ENCODE data around the gene TSR3.

DNA sequence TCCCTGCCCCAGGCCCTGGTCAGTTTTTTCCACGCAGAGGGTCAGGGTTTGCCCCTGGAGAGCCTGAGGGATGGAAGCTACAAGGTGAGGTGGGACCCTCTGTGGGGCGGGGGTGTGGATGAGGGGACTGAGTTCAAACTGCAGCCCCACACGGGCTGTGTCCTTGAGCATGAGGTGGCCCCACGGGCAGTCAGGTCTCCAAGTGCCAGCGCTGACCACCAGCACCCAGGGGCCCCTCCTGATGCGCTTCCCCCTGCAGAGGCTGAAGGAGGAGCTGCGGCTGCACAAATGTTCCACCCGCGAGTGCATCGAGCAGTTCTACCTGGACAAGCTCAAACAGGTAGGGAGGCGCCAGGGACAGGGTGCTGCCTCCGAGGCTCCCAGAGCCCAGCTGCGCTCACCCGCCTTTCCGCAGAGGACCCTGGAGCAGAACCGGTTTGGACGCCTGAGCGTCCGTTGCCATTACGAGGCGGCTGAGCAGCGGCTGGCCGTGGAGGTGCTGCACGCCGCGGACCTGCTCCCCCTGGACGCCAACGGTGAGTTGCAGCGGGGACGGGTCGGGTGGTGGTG is 4.3 kb downstream of the TSR3 start:
- TF ChIP-seq POLR2AphosphoS5 (IDR thresholded peaks at IDR 0.05; ENCODE audit: insufficient read depth in 1 of 2, low read depth in 1 of 2) (no peak), POLR2A (IDR thresholded peaks at IDR 0.05) (no peak)
- TF ChIP-seq, protein P1, sequence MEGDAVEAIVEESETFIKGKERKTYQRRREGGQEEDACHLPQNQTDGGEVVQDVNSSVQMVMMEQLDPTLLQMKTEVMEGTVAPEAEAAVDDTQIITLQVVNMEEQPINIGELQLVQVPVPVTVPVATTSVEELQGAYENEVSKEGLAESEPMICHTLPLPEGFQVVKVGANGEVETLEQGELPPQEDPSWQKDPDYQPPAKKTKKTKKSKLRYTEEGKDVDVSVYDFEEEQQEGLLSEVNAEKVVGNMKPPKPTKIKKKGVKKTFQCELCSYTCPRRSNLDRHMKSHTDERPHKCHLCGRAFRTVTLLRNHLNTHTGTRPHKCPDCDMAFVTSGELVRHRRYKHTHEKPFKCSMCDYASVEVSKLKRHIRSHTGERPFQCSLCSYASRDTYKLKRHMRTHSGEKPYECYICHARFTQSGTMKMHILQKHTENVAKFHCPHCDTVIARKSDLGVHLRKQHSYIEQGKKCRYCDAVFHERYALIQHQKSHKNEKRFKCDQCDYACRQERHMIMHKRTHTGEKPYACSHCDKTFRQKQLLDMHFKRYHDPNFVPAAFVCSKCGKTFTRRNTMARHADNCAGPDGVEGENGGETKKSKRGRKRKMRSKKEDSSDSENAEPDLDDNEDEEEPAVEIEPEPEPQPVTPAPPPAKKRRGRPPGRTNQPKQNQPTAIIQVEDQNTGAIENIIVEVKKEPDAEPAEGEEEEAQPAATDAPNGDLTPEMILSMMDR (IDR thresholded peaks at IDR 0.05), result no peak
